GM06990 (cell line): ENCODE data around the gene CDPF1.

Source experiments
- DNase-seq: peaks from one replicate; pipeline ENCODE4 v3.0.0-alpha.2; 2011; ENCODE audit not compliant: insufficient read length; ENCODE audit errors: extremely low read depth
- H3K27me3 ChIP-seq: replicated peaks from 2 replicates; pipeline ENCODE4 v1.6.0; 2011; ENCODE audit warnings: low read length; ENCODE audit not compliant: control insufficient read depth, insufficient read depth
- H3K36me3 ChIP-seq: 2 replicates; pipeline ENCODE4 v1.5.1; 2011; ENCODE audit warnings: low read length; ENCODE audit not compliant: control insufficient read depth, insufficient read depth
- H3K4me3 ChIP-seq: replicated peaks from 2 replicates; pipeline ENCODE4 v1.5.1; 2011; ENCODE audit warnings: low read depth, mild to moderate bottlenecking, control low read depth, low read length
- CTCF ChIP-seq: IDR thresholded peaks from 2 replicates; pipeline ENCODE4 v1.5.1; 2011; ENCODE audit warnings: low read length, control low read depth, mild to moderate bottlenecking, inconsistent platforms; ENCODE audit not compliant: insufficient read depth, poor library complexity, severe bottlenecking

Gene CDPF1

GRCh38 chr22:46262449-46263215 is 12.5 kb upstream of the CDPF1 start:
- no peak for TF ChIP-seq CTCF
- Histone ChIP-seq H3K27me3 (no peaks in the 10 kb centered on the region), H3K36me3 (no peaks in the 10 kb centered on the region), H3K4me3 (no peak overlapping the region)
- no peak for DNase-seq

DNA sequence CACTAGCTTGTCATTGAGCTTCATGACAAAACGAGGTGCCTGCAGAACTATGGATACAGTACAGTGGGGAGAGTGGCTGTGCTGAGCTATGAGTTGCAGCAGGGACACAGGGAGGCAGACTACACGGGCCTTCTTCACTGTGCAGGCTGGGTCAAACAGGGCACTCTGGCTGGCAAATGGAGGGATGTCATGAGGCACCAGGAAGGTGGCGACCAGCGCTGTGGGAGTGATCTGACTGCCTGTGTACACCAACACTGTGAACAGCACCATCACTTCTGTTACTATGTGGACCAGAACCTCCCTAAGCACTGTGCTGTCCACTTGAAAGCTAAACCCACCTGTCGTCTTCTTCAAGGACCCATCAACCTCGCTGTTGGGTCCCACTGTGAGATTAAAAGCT is 9.9 kb upstream of the CDPF1 start:
- Histone ChIP-seq H3K36me3 (no peaks in the 10 kb centered on the region), H3K4me3 (no peak overlapping the region), H3K27me3 (no peaks in the 10 kb centered on the region)
- no peak for DNase-seq
- no peak for TF ChIP-seq CTCF

DNA sequence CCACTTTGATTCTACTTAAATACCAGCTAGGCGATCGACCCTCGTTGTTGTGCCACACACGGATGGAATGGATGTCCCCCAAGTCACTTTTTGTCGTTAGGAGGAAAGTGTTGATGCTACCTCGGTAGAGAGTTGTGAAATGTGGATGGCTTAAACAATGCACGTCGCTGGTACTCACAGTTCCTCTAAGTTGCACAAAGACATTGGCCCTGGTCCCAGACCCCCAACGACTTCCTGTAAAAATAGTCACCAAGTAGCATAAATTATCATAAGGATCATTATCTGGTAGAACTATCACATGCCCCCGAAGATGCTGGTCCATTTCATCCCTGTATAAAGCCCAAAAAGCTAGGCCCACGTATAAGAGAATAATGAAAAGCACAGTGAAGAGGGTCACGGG is 9.3 kb upstream of the CDPF1 start:
- no peaks in the 10 kb centered on the region for H3K36me3 ChIP-seq
- no peak overlapping the region for H3K4me3 ChIP-seq
- no peaks in the 10 kb centered on the region for H3K27me3 ChIP-seq
- DNase-seq = no peak
- TF ChIP-seq CTCF = no peak

GRCh38 chr22:46256358-46256958 is 6.4 kb upstream of the CDPF1 start:
- no peaks in the 10 kb centered on the region for H3K27me3 ChIP-seq
- no peak overlapping the region for H3K4me3 ChIP-seq
- H3K36me3 ChIP-seq = no peaks in the 10 kb centered on the region
- DNase-seq = no peak
- TF ChIP-seq CTCF = no peak

DNA sequence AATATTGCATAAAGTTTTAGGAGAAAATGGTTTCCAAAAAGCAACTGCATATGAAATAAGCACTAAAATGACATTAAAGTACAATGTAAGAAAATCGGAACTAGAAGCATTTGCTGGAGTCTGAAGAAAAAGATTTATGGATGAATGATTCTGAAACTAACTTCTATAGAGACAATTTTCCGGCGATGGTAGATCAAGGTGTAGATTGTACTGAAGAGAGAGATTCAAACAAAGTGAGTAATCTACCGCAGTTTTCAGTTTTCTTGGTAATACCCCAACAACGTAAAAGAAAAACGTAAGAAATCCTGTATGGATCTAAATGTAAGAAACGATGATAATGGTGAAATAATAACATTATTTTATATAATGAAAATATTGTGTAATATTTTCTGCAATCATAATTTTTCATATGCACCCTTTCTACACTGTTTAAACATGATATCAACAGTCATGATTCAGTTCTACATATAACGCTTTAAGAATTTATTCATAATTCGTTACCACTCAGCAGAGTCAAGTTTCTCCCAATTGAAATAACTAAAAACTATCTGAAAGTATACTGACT is 1.8 kb upstream of the CDPF1 start:
- H3K27me3 ChIP-seq = no peaks in the 10 kb centered on the region
- no peak for TF ChIP-seq CTCF
- H3K4me3 ChIP-seq = no peak overlapping the region
- no peaks in the 10 kb centered on the region for H3K36me3 ChIP-seq
- DNase-seq = no peak
